Panc1 (cell line): ENCODE data around the gene ADAMTS18. TPM values are rescaled to one million over a fixed set of nuclear protein-coding genes. Genes with fewer than 3 reads are reported as not detected.

Source experiments
- ATAC-seq: fragments of 200-7000 bp; cut with Tn5 transposase; 2 replicates; pipeline ENCODE4 v1.9.1; 2020; ENCODE audit warnings: mild to moderate bottlenecking, moderate library complexity
- BruUV-seq: library from RNA; stranded (reverse); fragments of 400-500 nt; replicated peaks from 2 replicates; lab custom pipeline; 2021; lab: Mats Ljungman, UMichigan
- CTCF ChIA-PET: fragments of 300-600 bp; sonication (Branson Sonifier 250); formaldehyde crosslinking; loops from one replicate; lab custom pipeline; 2022; ENCODE audit warnings: antibody characterized with exemption; lab: Charles Lee
- POLR2A ChIA-PET: fragments of 300-600 bp; sonication (Branson Sonifier 250); formaldehyde crosslinking; loops from one replicate; lab custom pipeline; 2022; ENCODE audit warnings: antibody characterized with exemption; lab: Charles Lee
- DNase-seq: peaks from one replicate; pipeline ENCODE4 v3.0.0-alpha.2; 2010; ENCODE audit warnings: low read depth, low spot score
- H3K27ac ChIP-seq: 2 replicates; pipeline ENCODE4 v1.5.1; 2011; ENCODE audit warnings: mild to moderate bottlenecking, low read length, inconsistent platforms
- H3K27me3 ChIP-seq: fragments of 200-500 bp; sonication (Bioruptor generic); 2 replicates; pipeline ENCODE4 v1.6.0; 2014; ENCODE audit warnings: low read length, inconsistent platforms; ENCODE audit not compliant: control insufficient read depth, insufficient read depth
- H3K36me3 ChIP-seq: fragments of 200-500 bp; sonication (Bioruptor generic); 2 replicates; pipeline ENCODE4 v1.5.1; 2014; ENCODE audit warnings: inconsistent platforms, mild to moderate bottlenecking, low read length, moderate library complexity; ENCODE audit not compliant: control insufficient read depth, insufficient read depth
- H3K4me1 ChIP-seq: 2 replicates; pipeline ENCODE4 v1.5.1; 2011; ENCODE audit warnings: inconsistent platforms, mild to moderate bottlenecking, low read length, moderate library complexity; ENCODE audit not compliant: control insufficient read depth, insufficient read depth
- H3K4me3 ChIP-seq, 2 experiments: 2 replicates each; pipeline ENCODE4 v1.5.1; 2011 to 2012; ENCODE audit warnings: low read depth in 2 of 2, low read length in 2 of 2, mild to moderate bottlenecking in 2 of 2, inconsistent platforms in 1 of 2, moderate library complexity in 1 of 2
- H3K9me3 ChIP-seq: fragments of 200-500 bp; sonication (Bioruptor generic); 2 replicates; pipeline ENCODE4 v1.5.1; 2014; ENCODE audit warnings: low read depth, mild to moderate bottlenecking, inconsistent platforms, low read length, moderate library complexity; ENCODE audit not compliant: control insufficient read depth, insufficient read depth
- CTCF ChIP-seq: fragments of 450-650 bp; IDR thresholded peaks from 2 replicates; pipeline ENCODE4 v1.5.1; 2017; ENCODE audit warnings: mild to moderate bottlenecking
- POLR2AphosphoS5 ChIP-seq: IDR thresholded peaks from 2 replicates; pipeline ENCODE4 v1.6.1; 2012; ENCODE audit warnings: mild to moderate bottlenecking, low read depth, low read length, moderate library complexity
- REST ChIP-seq, 2 experiments: IDR thresholded peaks; 2 replicates each; pipeline ENCODE4 v1.6.1; 2011 to 2012; ENCODE audit warnings: low read depth in 2 of 2, control low read depth in 1 of 2, low read length in 1 of 2, mild to moderate bottlenecking in 1 of 2, moderate library complexity in 1 of 2; ENCODE audit not compliant: insufficient read depth in 1 of 2
- SIN3A ChIP-seq: IDR thresholded peaks from 2 replicates; pipeline ENCODE4 v1.6.1; 2012; ENCODE audit warnings: low read depth, mild to moderate bottlenecking, low read length, moderate library complexity, borderline replicate concordance; ENCODE audit not compliant: insufficient read depth
- TCF7L2 ChIP-seq: IDR thresholded peaks from 2 replicates; pipeline ENCODE4 v1.6.1; 2011; ENCODE audit warnings: mild to moderate bottlenecking, low read depth, low read length, inconsistent platforms
- in situ Hi-C: cut with HindIII; loops from 2 replicates; pipeline ENCODE4 v1.10.0; 2016; ENCODE audit warnings: low sequenced_read_pairs, low pct_unique_long_range_greater_than_20kb
- intact Hi-C: fragments of 100-400 bp; cut with micrococcal nuclease; formaldehyde crosslinking; loops from one replicate; pipeline ENCODE4 v1.10.0; 2022; ENCODE audit not compliant: unreplicated experiment
- total RNA-seq: library from RNA; stranded (reverse); gene quantifications from one replicate; pipeline ENCODE4 v1.2.1, GENCODE V29; 2021; ENCODE audit not compliant: unreplicated experiment

Gene ADAMTS18
- total RNA-seq, 1 experiment from 2014 or later, result not detected

DNA sequence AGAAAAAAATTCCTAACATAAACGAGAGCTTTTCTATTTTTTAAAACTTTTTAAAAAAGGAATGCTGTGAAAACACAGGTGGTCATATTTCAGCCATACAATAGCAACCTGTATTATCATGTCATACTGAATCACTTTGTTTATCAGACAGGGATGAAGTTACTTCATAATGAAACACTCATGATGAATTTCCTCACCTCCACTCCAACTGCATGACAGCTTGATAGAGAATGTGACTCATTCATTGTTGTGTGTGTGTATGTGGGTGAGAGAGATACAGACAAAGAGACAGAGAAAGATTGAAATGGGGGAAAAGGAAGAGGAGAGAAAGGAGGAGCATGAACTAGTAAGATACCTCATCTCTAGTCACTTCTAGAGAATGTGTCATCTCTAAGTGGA is 126.7 kb downstream of the ADAMTS18 start:
- in situ Hi-C loops, result no loop called here
- no TSS peak for BruUV-seq
- Histone ChIP-seq H3K4me3 (no peak overlapping the region), H3K9me3 (no peaks in the 10 kb centered on the region), H3K4me1 (no peaks in the 10 kb centered on the region), H3K27me3 (no peaks in the 10 kb centered on the region), H3K36me3 (no peaks in the 10 kb centered on the region), H3K27ac (peak overlapping the region; percentile 69; the same call in 1 of the 2 replicates)
- intact Hi-C loops, result no loop called here
- TF ChIP-seq POLR2AphosphoS5 (no peak), SIN3A (no peak), TCF7L2 (no peak), CTCF (no peak), REST (IDR thresholded peaks at IDR 0.05; ENCODE audit: insufficient read depth in 1 of 2, low read depth in 2 of 2, low read length in 1 of 2) (no peak)
- CTCF ChIA-PET, result no interaction called here
- no peak for DNase-seq
- ATAC-seq, result no peak
- POLR2A ChIA-PET, result no interaction called here

DNA sequence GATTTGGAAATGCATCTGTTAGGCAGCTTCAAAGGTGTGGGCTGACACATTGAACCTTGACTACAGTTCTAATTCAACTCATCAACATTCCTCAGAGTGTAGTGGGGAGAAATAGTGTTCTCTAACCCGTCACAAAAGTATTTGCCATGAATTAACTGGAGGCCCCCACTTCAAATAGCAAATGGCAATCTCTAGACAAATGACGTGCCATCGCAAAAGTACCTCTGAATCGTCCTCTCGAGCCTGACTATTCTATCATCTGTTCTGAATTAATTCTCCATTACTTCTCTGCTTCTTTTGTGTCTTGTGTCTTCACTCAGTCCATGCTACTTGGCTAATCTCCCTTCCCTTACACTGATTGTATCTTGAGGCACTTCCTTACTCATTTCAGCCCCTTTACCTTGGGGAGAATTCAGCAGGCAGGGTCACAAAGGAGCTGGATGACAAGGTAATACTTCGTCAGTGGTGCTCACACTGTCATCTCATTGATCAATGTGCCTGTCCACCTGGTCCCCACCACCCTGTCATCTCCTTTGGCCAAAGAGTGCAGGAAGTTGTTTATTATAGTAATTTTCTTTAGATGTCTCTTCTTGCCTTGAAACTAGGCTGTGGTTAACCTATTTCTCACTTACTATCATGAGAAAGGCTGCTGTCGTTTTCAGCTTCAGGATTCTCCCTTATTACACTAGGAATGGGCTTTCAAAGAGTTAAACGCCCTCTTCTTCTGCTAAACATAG is 127.2 kb downstream of the ADAMTS18 start:
- Histone ChIP-seq H3K27ac (peak overlapping the region; percentile 98), H3K36me3 (no peaks in the 10 kb centered on the region), H3K9me3 (no peaks in the 10 kb centered on the region), H3K4me3 (no peak overlapping the region), H3K4me1 (no peaks in the 10 kb centered on the region), H3K27me3 (no peaks in the 10 kb centered on the region)
- no TSS peak for BruUV-seq
- intact Hi-C loops, result no loop called here
- CTCF ChIA-PET, result no interaction called here
- POLR2A ChIA-PET, result no interaction called here
- ATAC-seq, result no peak
- no peak for TF ChIP-seq REST (IDR thresholded peaks at IDR 0.05; ENCODE audit: insufficient read depth in 1 of 2, low read depth in 2 of 2, low read length in 1 of 2)
- TF ChIP-seq CTCF, result no peak
- no peak for TF ChIP-seq POLR2AphosphoS5
- TF ChIP-seq TCF7L2, result no peak
- TF ChIP-seq SIN3A, result no peak
- DNase-seq, result no peak
- in situ Hi-C loops, result no loop called here
